Peyer's patch (tissue), 4 donors: ENCODE data around the gene TSPAN4.

Experiments used
- CTCF ChIP-seq, 6 experiments: fragments of 450-650 bp in 4 of 6; fragments of 200-600 bp in 2 of 6; sonication (generic) in 1 of 6; IDR thresholded peaks; one replicate each; pipeline ENCODE4 v1.5.1; 2017 to 2019; ENCODE audit warnings: antibody characterized with exemption in 6 of 6, mild to moderate bottlenecking in 3 of 6, moderate library complexity in 1 of 6
- POLR2A ChIP-seq, 2 donors: fragments of 450-650 bp; IDR thresholded peaks; one replicate each; pipeline ENCODE4 v1.5.1; 2017; ENCODE audit warnings: antibody characterized with exemption in 2 of 2, mild to moderate bottlenecking in 2 of 2, moderate library complexity in 2 of 2

GRCh38 chr11:837189-837989, 5.3 kb upstream of the TSPAN4 start:
- TF ChIP-seq CTCF (IDR thresholded peaks at IDR 0.05) (no peak), POLR2A (IDR thresholded peaks at IDR 0.05) (no peak)
